Duodenal mucosa (tissue), 2 donors: ENCODE measurements around the gene FAM135A.

ENCODE experiments used
- H3K27ac ChIP-seq: one replicate; pipeline ENCODE4 v1.7.0; 2013; ENCODE audit warnings: low read depth, low read length
- H3K27me3 ChIP-seq, 2 donors: one replicate each; pipeline ENCODE4 v1.7.0; 2013; ENCODE audit warnings: low read length in 2 of 2, control low read depth in 1 of 2; ENCODE audit not compliant: insufficient read depth in 2 of 2, control insufficient read depth in 1 of 2
- H3K36me3 ChIP-seq, 2 donors: one replicate each; pipeline ENCODE4 v1.7.0; 2013; ENCODE audit warnings: low read length in 2 of 2, control low read depth in 1 of 2; ENCODE audit not compliant: insufficient read depth in 2 of 2, control insufficient read depth in 1 of 2
- H3K4me1 ChIP-seq, 2 donors: one replicate each; pipeline ENCODE4 v1.7.0; 2013; ENCODE audit warnings: low read length in 2 of 2, control low read depth in 1 of 2; ENCODE audit not compliant: insufficient read depth in 2 of 2, control insufficient read depth in 1 of 2
- H3K4me3 ChIP-seq, 2 donors: one replicate each; pipeline ENCODE4 v1.7.0; 2013; ENCODE audit warnings: low read length in 2 of 2, low read depth in 1 of 2
- H3K9ac ChIP-seq, 2 donors: one replicate each; pipeline ENCODE4 v1.7.0; 2013; ENCODE audit warnings: low read length in 2 of 2, low read depth in 1 of 2
- H3K9me3 ChIP-seq, 2 donors: one replicate each; pipeline ENCODE4 v1.7.0; 2013; ENCODE audit warnings: low read length in 2 of 2, control low read depth in 1 of 2; ENCODE audit not compliant: control insufficient read depth in 1 of 2

The FAM135A gene

GRCh38 chr6:70395301-70395672 lies 18.0 kb upstream of the FAM135A start:
- Histone ChIP-seq H3K9ac (no peak overlapping the region), H3K4me3 (peak overlapping the region in 1 of 2 donors; percentile 5), H3K36me3 (no peaks in the 10 kb centered on the region), H3K4me1 (peaks cover 20 to 53% of the 10 kb centered on the region in 2 donors), H3K27ac (no peak overlapping the region), H3K9me3 (no peaks in the 10 kb centered on the region), H3K27me3 (no peaks in the 10 kb centered on the region)

- H3K36me3 ChIP-seq = no peaks in the 10 kb centered on the region
Measured at GRCh38 chr6:70396163-70396562, 17.1 kb upstream of the FAM135A start.

GRCh38 chr6:70396796-70397729 lies 16.2 kb upstream of the FAM135A start:
- Histone ChIP-seq H3K36me3 (no peaks in the 10 kb centered on the region), H3K4me1 (peaks cover 20 to 47% of the 10 kb centered on the region in 2 donors), H3K9me3 (no peaks in the 10 kb centered on the region), H3K27ac (no peak overlapping the region), H3K27me3 (no peaks in the 10 kb centered on the region), H3K4me3 (peak overlapping the region in 1 of 2 donors; percentile 6), H3K9ac (no peak overlapping the region)

More at GRCh38 chr6:70396163-70396562, 17.1 kb upstream of the FAM135A start:
- Histone ChIP-seq H3K27me3 (no peaks in the 10 kb centered on the region), H3K4me3 (peak overlapping the region in 1 of 2 donors; percentile 15), H3K9ac (no peak overlapping the region), H3K27ac (no peak overlapping the region), H3K4me1 (peaks cover 20 to 52% of the 10 kb centered on the region in 2 donors), H3K9me3 (no peaks in the 10 kb centered on the region)

GRCh38 chr6:70398783-70399728 lies 14.3 kb upstream of the FAM135A start:
- peaks cover 20 to 41% of the 10 kb centered on the region in 2 donors for H3K4me1 ChIP-seq

GRCh38 chr6:70404658-70405057 lies 8.7 kb upstream of the FAM135A start:
- Histone ChIP-seq H3K9me3 (no peaks in the 10 kb centered on the region), H3K4me3 (no peak overlapping the region), H3K9ac (no peak overlapping the region), H3K27me3 (no peaks in the 10 kb centered on the region), H3K4me1 (peaks cover 0 to 4% of the 10 kb centered on the region in 2 donors), H3K36me3 (no peaks in the 10 kb centered on the region), H3K27ac (no peak overlapping the region)

More at GRCh38 chr6:70398783-70399728, 14.3 kb upstream of the FAM135A start:
- Histone ChIP-seq H3K27me3 (no peaks in the 10 kb centered on the region), H3K27ac (peak overlapping the region; percentile 38), H3K36me3 (no peaks in the 10 kb centered on the region), H3K9ac (peak overlapping the region in 1 of 2 donors; percentile 42), H3K9me3 (no peaks in the 10 kb centered on the region), H3K4me3 (peak overlapping the region; percentile 1 to 42)

GRCh38 chr6:70409216-70409615 lies 4.1 kb upstream of the FAM135A start:
- Histone ChIP-seq H3K36me3 (no peaks in the 10 kb centered on the region), H3K9ac (no peak overlapping the region), H3K27ac (no peak overlapping the region), H3K9me3 (no peaks in the 10 kb centered on the region), H3K4me1 (peaks cover 9 to 11% of the 10 kb centered on the region in 2 donors), H3K27me3 (no peaks in the 10 kb centered on the region), H3K4me3 (no peak overlapping the region)

- H3K36me3 ChIP-seq = no peaks in the 10 kb centered on the region
- H3K9me3 ChIP-seq = no peaks in the 10 kb centered on the region
- H3K27me3 ChIP-seq = no peaks in the 10 kb centered on the region
- peaks cover 9 to 11% of the 10 kb centered on the region in 2 donors for H3K4me1 ChIP-seq
- H3K27ac ChIP-seq = no peak overlapping the region
- peak overlapping the region in 1 of 2 donors; percentile 29 for H3K9ac ChIP-seq
- peak overlapping the region; percentile 86 to 89 for H3K4me3 ChIP-seq
Measured at GRCh38 chr6:70411542-70412251, 1.6 kb upstream of the FAM135A start.

GRCh38 chr6:70412252-70413113 lies 825 bp upstream of the FAM135A start:
- Histone ChIP-seq H3K27ac (peak overlapping the region; percentile 45), H3K9me3 (no peaks in the 10 kb centered on the region), H3K36me3 (peaks cover 0 to under 1% of the 10 kb centered on the region in 2 donors), H3K4me3 (peak overlapping the region; percentile 86 to 89), H3K4me1 (peaks cover 9 to 11% of the 10 kb centered on the region in 2 donors), H3K9ac (peak overlapping the region; percentile 76 to 80), H3K27me3 (no peaks in the 10 kb centered on the region)

GRCh38 chr6:70413992-70414494 lies 735 bp downstream of the FAM135A start:
- no peaks in the 10 kb centered on the region for H3K9me3 ChIP-seq
- H3K36me3 ChIP-seq = peaks cover 6 to 12% of the 10 kb centered on the region in 2 donors
- no peaks in the 10 kb centered on the region for H3K27me3 ChIP-seq
- peak overlapping the region; percentile 86 to 89 for H3K4me3 ChIP-seq
- H3K4me1 ChIP-seq = peaks cover 9 to 11% of the 10 kb centered on the region in 2 donors
- peak overlapping the region; percentile 80 for H3K27ac ChIP-seq
- H3K9ac ChIP-seq = peak overlapping the region; percentile 83 to 91
